Mammary epithelial cell (primary cell): Measurements from ENCODE around the gene CNTNAP4.

ENCODE experiments used
- CTCF ChIP-seq, 2 donors: IDR thresholded peaks in 1 of 2; conservative IDR thresholded peaks in 1 of 2; 2 replicates each; pipeline ENCODE4 v1.5.1; 2011 to 2012; ENCODE audit warnings: inconsistent platforms in 2 of 2, low read length in 2 of 2, mild to moderate bottlenecking in 2 of 2, control low read depth in 1 of 2, low read depth in 1 of 2; ENCODE audit not compliant: insufficient read depth in 1 of 2; ENCODE audit errors: extremely low read depth in 1 of 2
- EZH2 ChIP-seq: IDR thresholded peaks from 2 replicates; pipeline ENCODE4 v1.6.1; 2012; ENCODE audit warnings: low read length, inconsistent platforms, borderline replicate concordance

GRCh38 chr16:76385601-76386230 lies 108.5 kb downstream of the CNTNAP4 start:
- TF ChIP-seq CTCF (conservative IDR thresholded peaks at IDR 0.05 in 1 of 2, IDR thresholded peaks at IDR 0.05 in 1 of 2; ENCODE audit: extremely low read depth in 1 of 2, insufficient read depth in 1 of 2, low read depth in 1 of 2, low read length in 2 of 2) (no peak), EZH2 (no peak)
